Coronary artery (tissue), 2 donors: Measurements from ENCODE around the gene ZG16.
"Not testable (repeated sequence)": the region's sequence is repeated elsewhere in the genome, so short reads cannot be mapped to it uniquely, and the experiment has no call there.

Experiments
- DNase-seq: peaks from one replicate; pipeline ENCODE4 v3.0.0-alpha.2; 2017; ENCODE audit warnings: low spot score
- H3K27ac ChIP-seq, 2 donors: fragments of 200-600 bp; sonication (generic); one replicate each; pipeline ENCODE4 v1.5.1; 2016 to 2019
- H3K4me3 ChIP-seq: fragments of 200-600 bp; sonication (generic); 2 replicates; pipeline ENCODE4 v1.5.1; 2016; ENCODE audit warnings: mild to moderate bottlenecking, moderate library complexity
- TF ChIP-seq, protein P1 (sequence below): fragments of 200-600 bp; sonication (generic); IDR thresholded peaks from one replicate; pipeline ENCODE4 v1.5.1; 2019; ENCODE audit warnings: antibody characterized with exemption

Gene ZG16

DNA sequence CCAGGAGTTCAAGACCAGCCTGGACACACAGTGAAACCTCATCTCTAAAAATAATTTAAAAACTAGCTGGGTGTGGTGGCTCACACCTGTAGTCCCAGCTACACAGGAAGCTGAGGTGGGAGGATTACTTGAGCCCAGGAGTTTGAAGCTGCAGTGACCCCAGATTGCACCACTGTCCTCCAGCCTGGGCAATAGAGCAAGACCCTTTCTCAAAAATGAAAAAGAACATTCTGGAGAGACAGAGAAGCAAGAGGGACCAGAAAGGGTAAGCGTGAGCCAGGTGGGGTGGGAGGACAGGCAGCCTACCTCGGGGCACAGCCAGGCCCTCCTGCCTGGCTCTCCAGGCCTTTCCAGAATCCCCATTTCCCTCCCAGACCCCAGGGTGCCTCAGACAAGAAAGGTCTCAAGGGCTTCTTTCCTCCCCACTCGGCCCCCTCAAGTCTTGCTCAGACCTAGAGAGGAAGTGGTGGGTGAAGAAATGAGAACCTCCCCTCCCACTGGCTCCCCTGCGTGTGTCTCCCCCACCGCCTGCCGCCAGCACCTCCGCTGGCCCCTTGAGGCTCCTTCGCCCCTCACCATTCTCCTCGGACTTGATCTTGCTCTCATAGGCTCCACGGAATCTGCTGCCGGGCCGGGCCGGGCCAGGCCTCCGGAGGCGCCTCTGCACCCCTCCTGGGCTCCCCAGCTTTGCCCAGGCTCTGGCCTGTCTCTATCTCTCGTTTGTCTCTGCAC lies 32.8 kb upstream of the ZG16 start:
- TF ChIP-seq, protein P1, sequence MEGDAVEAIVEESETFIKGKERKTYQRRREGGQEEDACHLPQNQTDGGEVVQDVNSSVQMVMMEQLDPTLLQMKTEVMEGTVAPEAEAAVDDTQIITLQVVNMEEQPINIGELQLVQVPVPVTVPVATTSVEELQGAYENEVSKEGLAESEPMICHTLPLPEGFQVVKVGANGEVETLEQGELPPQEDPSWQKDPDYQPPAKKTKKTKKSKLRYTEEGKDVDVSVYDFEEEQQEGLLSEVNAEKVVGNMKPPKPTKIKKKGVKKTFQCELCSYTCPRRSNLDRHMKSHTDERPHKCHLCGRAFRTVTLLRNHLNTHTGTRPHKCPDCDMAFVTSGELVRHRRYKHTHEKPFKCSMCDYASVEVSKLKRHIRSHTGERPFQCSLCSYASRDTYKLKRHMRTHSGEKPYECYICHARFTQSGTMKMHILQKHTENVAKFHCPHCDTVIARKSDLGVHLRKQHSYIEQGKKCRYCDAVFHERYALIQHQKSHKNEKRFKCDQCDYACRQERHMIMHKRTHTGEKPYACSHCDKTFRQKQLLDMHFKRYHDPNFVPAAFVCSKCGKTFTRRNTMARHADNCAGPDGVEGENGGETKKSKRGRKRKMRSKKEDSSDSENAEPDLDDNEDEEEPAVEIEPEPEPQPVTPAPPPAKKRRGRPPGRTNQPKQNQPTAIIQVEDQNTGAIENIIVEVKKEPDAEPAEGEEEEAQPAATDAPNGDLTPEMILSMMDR, result no peak
- peak overlapping the region; percentile 61 for H3K4me3 ChIP-seq
- H3K27ac ChIP-seq, result peak overlapping the region in 1 of 2 donors; percentile 16
- DNase-seq, result no peak

DNA sequence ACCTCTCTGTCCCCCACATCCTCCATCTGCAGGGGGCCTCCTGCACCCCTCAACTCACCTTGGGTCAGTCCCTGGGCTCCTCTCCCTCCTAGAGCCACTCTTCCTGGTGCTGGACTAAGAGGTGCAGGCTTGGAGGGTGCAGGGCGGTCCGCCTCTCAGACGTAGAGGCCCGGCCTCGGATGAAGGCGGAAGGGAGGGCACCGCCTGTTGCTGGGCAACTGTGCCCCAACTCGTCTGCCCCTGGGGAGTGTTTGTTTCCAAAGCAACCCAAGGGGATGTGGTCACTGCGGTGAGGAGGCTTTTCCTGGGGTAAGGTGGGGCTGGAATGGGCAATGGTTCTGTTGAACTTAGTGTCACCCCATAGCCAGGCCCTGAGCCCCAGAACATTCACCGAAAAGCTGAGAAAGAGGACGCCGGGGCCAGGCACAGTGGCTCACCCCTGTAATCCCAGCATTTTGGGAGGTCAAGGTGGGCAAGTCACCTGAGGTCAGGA lies 32.2 kb upstream of the ZG16 start, which contains the start of gene C16orf54:
Gene C16orf54, minus strand, starts transcription at position 138 of the 493 bp plus-strand sequence. CDS start 1,039 bp downstream, outside the sequence.
- H3K27ac ChIP-seq, result peak within 1 kb of the TSS in 1 of 2 donors; percentile 16
- TF ChIP-seq, protein P1, result no peak

DNA sequence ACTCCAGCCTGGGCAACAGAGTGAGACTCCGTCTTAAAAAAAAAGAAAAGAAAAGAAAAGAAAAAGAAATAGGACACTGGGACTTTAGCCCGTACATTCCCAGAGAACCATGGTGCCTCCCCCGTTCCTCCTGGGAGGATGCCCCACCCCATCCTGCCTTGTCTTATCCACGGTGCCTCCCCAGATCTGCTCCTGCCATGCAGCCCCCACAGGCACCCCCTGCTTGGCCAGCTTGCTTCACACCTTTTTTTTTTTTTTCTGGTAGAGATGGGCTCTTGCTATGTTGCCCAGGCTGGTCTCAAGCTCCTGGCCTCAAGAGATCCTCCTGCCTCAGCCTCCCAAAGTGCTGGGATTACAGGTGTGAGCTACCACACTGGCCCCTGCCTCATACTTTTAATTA lies 31.5 kb upstream of the ZG16 start:
- not testable (repeated sequence) for DNase-seq, H3K27ac ChIP-seq, H3K4me3 ChIP-seq

More for the DNA sequence above, 32.2 kb upstream of the ZG16 start, which contains the start of gene C16orf54:
- peak within 1 kb of the TSS; percentile 61 for H3K4me3 ChIP-seq
- DNase-seq, result peak; percentile 79

DNA sequence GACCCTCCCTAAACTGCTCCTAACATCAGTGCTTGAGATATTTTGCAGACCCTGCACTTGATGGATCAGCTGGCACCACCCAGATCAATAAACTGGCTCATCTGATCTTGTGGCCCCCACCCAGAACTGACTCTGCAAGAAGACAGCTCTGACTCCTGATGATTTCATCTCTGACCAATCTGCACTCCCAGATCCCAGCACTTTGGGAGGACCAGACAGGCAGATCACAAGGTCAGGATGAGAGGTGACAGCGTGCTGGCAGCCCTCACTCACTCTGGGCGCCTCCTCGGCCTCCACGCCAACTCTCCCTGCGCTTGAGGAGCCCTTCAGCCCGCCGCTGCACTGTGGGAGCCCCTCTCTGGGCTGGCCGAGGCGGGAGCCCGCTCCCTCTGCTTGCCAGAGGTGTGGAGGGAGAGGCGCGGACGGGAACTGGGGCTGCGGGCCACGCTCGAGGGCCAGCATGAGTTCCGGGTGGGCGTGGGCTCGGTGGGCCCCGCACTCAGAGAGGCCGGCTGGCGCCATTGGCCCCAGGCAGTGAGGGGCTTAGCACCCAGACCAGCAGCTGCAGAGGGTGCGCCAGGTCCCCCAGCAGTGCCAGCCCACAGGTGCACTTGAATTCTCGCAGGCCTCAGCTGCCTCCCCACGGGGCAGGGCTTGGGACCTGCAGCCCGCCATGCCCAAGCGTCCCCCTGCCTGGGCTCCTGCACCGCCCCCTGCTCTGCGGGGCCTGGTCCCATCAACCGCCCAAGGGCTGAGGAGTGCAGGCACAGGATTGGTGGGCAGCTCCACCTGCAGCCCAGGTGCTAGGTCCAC lies 29.9 kb upstream of the ZG16 start:
- TF ChIP-seq, protein P1, result no peak
- Histone ChIP-seq H3K4me3 (no peak overlapping the region), H3K27ac (no peak overlapping the region)
- no peak for DNase-seq

DNA sequence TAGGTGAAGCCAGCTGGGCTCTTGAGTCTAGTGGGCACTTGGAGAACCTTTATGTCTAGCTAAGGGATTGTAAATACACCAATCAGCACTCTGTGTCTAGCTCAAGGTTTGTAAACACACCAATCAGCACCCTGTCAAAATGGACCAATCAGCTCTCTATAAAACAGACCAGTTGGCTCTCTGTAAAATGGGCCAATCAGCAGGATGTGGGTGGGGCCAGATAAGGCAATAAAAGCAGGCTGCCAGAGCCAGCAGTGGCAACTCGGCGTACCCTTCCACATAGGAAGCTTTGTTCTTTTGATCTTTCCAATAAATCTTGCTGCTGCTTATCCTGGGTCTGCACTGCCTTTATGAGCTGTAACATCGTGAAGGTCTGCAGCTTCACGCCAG lies 29.3 kb upstream of the ZG16 start:
- not testable (repeated sequence) for H3K4me3 ChIP-seq, DNase-seq, H3K27ac ChIP-seq

DNA sequence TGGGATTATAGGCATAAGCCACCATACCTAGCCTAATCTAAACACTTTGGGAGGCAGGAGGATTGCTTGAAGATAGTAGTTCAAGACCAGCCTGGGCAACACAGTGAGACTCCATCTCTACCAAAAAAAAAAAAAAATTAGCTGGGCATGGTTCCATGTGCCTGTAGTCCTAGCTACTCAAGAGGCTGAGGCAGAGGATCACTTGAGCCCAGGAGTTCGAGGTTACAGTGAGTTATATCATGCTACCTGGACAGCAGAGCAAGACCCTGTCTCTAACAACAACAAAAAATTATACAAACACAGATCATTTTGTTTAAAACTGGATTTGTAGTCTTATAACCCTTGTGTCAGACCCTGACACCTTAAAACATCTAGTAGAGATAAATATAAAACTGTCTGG lies 24.5 kb upstream of the ZG16 start:
- no peak for DNase-seq
- TF ChIP-seq, protein P1, result no peak
- H3K4me3 ChIP-seq, result no peak overlapping the region
- H3K27ac ChIP-seq, result no peak overlapping the region

DNA sequence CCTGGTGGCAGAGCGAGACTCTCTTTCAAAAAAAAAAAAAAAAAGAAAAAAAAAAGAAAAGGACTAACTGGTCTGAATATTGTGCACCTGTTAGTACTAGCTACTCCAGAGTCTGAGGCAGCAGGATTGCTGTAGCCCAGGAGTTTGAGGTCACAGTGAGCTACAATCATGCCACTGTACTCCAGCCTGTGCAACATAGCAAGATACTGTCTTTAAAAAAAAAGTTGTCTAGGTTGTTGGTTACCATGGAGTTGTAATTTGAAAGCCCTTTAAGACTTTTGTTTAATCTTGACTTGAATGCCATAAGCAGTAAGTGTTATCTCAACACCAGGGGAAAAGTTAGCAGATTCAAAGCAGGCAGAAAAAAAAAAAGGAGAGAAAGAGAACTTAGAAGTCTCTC lies 21.4 kb upstream of the ZG16 start:
- TF ChIP-seq, protein P1, result no peak
- H3K27ac ChIP-seq, result no peak overlapping the region
- no peak for DNase-seq
- no peak overlapping the region for H3K4me3 ChIP-seq

DNA sequence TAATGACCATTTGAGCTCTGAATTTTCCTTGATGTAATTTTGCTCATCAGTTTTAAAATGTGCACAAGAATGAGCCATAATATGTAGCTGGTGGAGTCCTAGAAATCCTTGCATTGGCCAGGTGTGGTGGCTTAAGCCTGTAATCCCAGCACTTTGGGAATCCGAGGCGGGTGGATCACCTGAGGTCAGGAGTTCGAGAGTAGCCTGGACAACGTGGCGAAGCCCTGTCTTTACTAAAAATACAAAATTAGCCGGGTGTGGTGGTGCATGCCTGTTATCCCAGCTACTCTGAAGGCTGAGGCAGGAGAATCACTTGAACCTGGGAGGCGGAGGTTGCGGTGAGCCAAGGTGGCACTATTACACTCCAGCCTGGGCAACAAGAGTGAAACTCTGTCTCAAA lies 21.0 kb upstream of the ZG16 start:
- H3K27ac ChIP-seq, H3K4me3 ChIP-seq, DNase-seq: not testable (repeated sequence)
